GM23338 (cell line): ENCODE data around the gene DAB2. TPM values are rescaled to one million over a fixed set of nuclear protein-coding genes. Genes with fewer than 3 reads are reported as not detected.

Experiments
- ATAC-seq: fragments of 200-7000 bp; cut with Tn5 transposase; 3 replicates; pipeline ENCODE4 v1.9.1; 2020
- DNase-seq: peaks from one replicate; pipeline ENCODE4 v3.0.0-alpha.2; 2015; ENCODE audit warnings: low spot score
- H2AFZ ChIP-seq: fragments of 200-600 bp; sonication (generic); 2 replicates; pipeline ENCODE4 v1.8.0; 2016; ENCODE audit warnings: antibody characterized with exemption, mild to moderate bottlenecking, moderate library complexity
- H3F3A ChIP-seq: fragments of 200-600 bp; sonication (generic); replicated peaks from 2 replicates; pipeline ENCODE4 v1.8.0; 2017; ENCODE audit warnings: antibody characterized with exemption, mixed run types, low read depth
- H3K27ac ChIP-seq: fragments of 200-600 bp; sonication (generic); 2 replicates; pipeline ENCODE4 v1.6.1; 2016; ENCODE audit warnings: low read depth
- H3K27me3 ChIP-seq: fragments of 200-600 bp; sonication (generic); 2 replicates; pipeline ENCODE4 v1.8.0; 2016; ENCODE audit warnings: mild to moderate bottlenecking, mixed run types, moderate library complexity; ENCODE audit not compliant: insufficient read depth
- H3K36me3 ChIP-seq: fragments of 200-600 bp; sonication (generic); 2 replicates; pipeline ENCODE4 v1.8.0; 2016; ENCODE audit warnings: mild to moderate bottlenecking; ENCODE audit not compliant: insufficient read depth
- H3K4me1 ChIP-seq: fragments of 200-600 bp; sonication (generic); 2 replicates; pipeline ENCODE4 v1.8.0; 2016; ENCODE audit warnings: mild to moderate bottlenecking, moderate library complexity; ENCODE audit not compliant: insufficient read depth
- H3K4me2 ChIP-seq: fragments of 200-600 bp; sonication (generic); 2 replicates; pipeline ENCODE4 v1.7.1; 2017; ENCODE audit warnings: mixed run types
- H3K4me3 ChIP-seq: fragments of 200-600 bp; sonication (generic); 2 replicates; pipeline ENCODE4 v1.6.1; 2016; ENCODE audit warnings: mixed run types
- H3K79me2 ChIP-seq: fragments of 200-600 bp; sonication (generic); replicated peaks from 2 replicates; pipeline ENCODE4 v1.8.0; 2017; ENCODE audit warnings: mild to moderate bottlenecking; ENCODE audit not compliant: insufficient read depth
- H3K9me2 ChIP-seq: fragments of 200-600 bp; sonication (generic); 2 replicates; pipeline ENCODE4 v1.8.0; 2017; ENCODE audit not compliant: insufficient read depth
- H4K20me1 ChIP-seq: fragments of 200-600 bp; sonication (generic); replicated peaks from 2 replicates; pipeline ENCODE4 v1.8.0; 2017; ENCODE audit warnings: mild to moderate bottlenecking; ENCODE audit not compliant: insufficient read depth
- H3K27ac Mint-ChIP-seq: 2 replicates; pipeline ENCODE4 v1.8.0; 2020; ENCODE audit warnings: inconsistent platforms, mild to moderate bottlenecking, moderate library complexity, mixed read lengths
- H3K27me3 Mint-ChIP-seq: 3 replicates; pipeline ENCODE4 v1.8.0; 2022; ENCODE audit warnings: low read depth, mild to moderate bottlenecking, moderate library complexity, mixed read lengths, inconsistent platforms; ENCODE audit not compliant: insufficient read depth, poor library complexity
- H3K36me3 Mint-ChIP-seq: 3 replicates; pipeline ENCODE4 v1.8.0; 2021; ENCODE audit warnings: low read depth, mild to moderate bottlenecking, inconsistent platforms, moderate library complexity, mixed read lengths
- H3K4me1 Mint-ChIP-seq: 3 replicates; pipeline ENCODE4 v1.8.0; 2020; ENCODE audit warnings: mild to moderate bottlenecking, inconsistent platforms, mixed read lengths
- H3K4me3 Mint-ChIP-seq: 3 replicates; pipeline ENCODE4 v1.8.0; 2021; ENCODE audit warnings: moderate library complexity, mild to moderate bottlenecking, inconsistent platforms, mixed read lengths
- H3K9me3 Mint-ChIP-seq: 3 replicates; pipeline ENCODE4 v1.8.0; 2020; ENCODE audit warnings: moderate library complexity, mild to moderate bottlenecking, inconsistent platforms, mixed read lengths
- CREB1 ChIP-seq: fragments of 250-450 bp; sonication (Bioruptor Pico); IDR thresholded peaks from 2 replicates; pipeline ENCODE4 v1.5.0; 2020; ENCODE audit warnings: low read depth, mild to moderate bottlenecking, moderate library complexity
- CTCF ChIP-seq, 2 experiments: fragments of 200-600 bp in 1 of 2; sonication (generic) in 1 of 2; conservative IDR thresholded peaks; 2 replicates each; pipeline versions ENCODE4 v1.5.1 to v1.6.1; 2016 to 2017; ENCODE audit warnings: antibody characterized with exemption in 2 of 2, low read depth in 2 of 2, mild to moderate bottlenecking in 2 of 2, moderate library complexity in 1 of 2
- ETS1 ChIP-seq: IDR thresholded peaks from 2 replicates; pipeline ENCODE4 v1.6.1; 2016; ENCODE audit warnings: antibody characterized with exemption
- EZH2 ChIP-seq: fragments of 200-600 bp; sonication (generic); IDR thresholded peaks from one replicate; pipeline ENCODE4 v1.8.0; 2017; ENCODE audit warnings: antibody characterized with exemption, mild to moderate bottlenecking, low read depth; ENCODE audit not compliant: unreplicated experiment
- EZH2phosphoT487 ChIP-seq: fragments of 200-600 bp; sonication (generic); IDR thresholded peaks from one replicate; pipeline ENCODE4 v1.8.1; 2018; ENCODE audit warnings: antibody characterized with exemption; ENCODE audit not compliant: unreplicated experiment
- JUNB ChIP-seq: IDR thresholded peaks from one replicate; pipeline ENCODE4 v1.6.1; 2016; ENCODE audit warnings: antibody characterized with exemption; ENCODE audit not compliant: unreplicated experiment
- NANOG ChIP-seq: IDR thresholded peaks from 2 replicates; pipeline ENCODE4 v1.6.1; 2016; ENCODE audit warnings: antibody characterized with exemption, borderline replicate concordance
- REST ChIP-seq: IDR thresholded peaks from one replicate; pipeline ENCODE4 v1.6.1; 2018; ENCODE audit warnings: antibody characterized with exemption; ENCODE audit not compliant: unreplicated experiment
- STAT1 ChIP-seq: IDR thresholded peaks from one replicate; pipeline ENCODE4 v1.6.1; 2016; ENCODE audit warnings: antibody characterized with exemption; ENCODE audit not compliant: unreplicated experiment
- ZNF114 ChIP-seq: fragments of 250-450 bp; sonication (Bioruptor Pico); IDR thresholded peaks from 2 replicates; pipeline ENCODE4 v1.5.0; 2020; ENCODE audit warnings: mild to moderate bottlenecking, moderate library complexity
- ZNF331 ChIP-seq: fragments of 250-450 bp; sonication (Bioruptor Pico); IDR thresholded peaks from 2 replicates; pipeline ENCODE4 v1.5.0; 2020; ENCODE audit warnings: low read depth, mild to moderate bottlenecking, moderate library complexity
- ZNF462 ChIP-seq: fragments of 250-450 bp; sonication (Bioruptor Pico); IDR thresholded peaks from 2 replicates; pipeline ENCODE4 v1.5.0; 2020; ENCODE audit warnings: mild to moderate bottlenecking, moderate library complexity
- polyA plus RNA-seq: library from polyadenylated mRNA; unstranded; fragments of >200 nt; fragmentation: Nextera tagmentation; extraction: Ambion mirVana; gene quantifications from 2 replicates; pipeline ENCODE4 v1.2.1, GENCODE V29; 2016
- total RNA-seq: library from RNA; depleted of rRNA; stranded (reverse); fragments of >200 nt; shearing (Covaris generic); gene quantifications from 2 replicates; pipeline ENCODE4 v1.2.3, GENCODE V29; 2014

Gene DAB2
- total and polyA plus RNA-seq, 2 experiments from 2014 or later = 6.4 to 8.4 TPM

DNA sequence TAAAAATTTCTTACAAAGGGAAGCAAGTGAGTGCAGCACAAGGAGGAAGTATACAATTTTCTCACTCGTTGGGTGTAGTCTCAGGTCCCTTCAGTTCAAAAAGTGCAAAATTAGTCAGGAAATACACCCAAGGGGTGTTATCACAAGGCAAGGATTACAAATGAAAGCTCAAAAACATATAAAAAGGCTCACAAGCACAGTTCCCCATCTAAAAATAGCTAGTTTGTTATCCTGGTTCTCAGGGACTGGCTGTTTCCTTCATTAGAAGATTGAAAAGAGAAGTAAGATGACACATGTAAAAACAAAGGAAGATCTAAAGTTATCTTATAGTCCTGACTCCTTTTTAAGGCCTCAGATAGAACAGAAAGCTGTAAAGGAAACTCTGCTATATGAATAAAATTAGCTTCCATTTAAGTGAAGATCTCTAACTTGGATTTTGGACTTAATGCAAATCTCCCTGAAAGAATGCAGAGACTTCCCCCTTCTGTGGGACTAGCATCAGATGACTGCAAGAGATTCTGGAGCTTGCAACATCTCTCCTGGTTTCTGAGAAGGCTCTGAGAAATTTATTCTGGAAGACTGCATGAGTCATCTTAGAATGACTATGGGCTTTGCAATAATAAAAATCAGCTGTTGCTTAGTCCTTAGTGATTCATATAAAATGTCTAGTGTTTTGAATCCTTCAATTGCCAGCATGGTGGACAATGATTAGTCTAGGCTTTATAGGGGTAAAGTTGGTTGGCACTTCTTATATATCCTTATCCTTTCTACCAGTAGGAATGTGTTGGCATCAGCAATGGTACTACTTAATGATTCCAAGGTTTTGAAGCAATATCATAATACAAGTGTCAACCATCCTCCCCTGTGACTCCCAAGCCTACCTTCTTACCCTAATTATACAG is 25.4 kb downstream of the DAB2 start (continued):
- peak; percentile 48; the same call in 1 of the 2 replicates for TF ChIP-seq ZNF462 (CRISPR knock-in tag)

DNA sequence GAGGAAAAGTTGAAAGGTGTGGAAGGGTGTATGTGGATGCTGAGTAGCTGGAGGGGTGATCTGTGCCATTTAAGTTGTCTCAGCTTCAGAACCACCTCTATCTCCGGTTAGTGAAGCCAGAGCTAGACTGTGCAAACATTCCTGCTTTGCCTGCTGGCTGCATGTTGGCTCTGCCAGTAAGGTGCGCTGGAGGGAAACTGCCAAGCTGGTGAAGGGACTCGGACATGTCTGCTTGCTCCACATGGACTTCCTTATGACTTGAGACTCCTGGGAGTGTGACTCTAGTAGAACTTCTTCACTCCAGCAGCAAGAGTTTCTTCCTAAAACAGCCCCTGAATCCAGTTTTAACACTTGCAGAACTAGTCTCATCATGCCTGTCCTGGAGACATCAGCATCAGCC is 27.9 kb downstream of the DAB2 start:
- H3K9me2 ChIP-seq = no peaks in the 10 kb centered on the region; the same call in 1 of the 2 replicates
- no peak overlapping the region for H3K27ac ChIP-seq
- H3K36me3 Mint-ChIP-seq = no peaks in the 10 kb centered on the region
- H3K9me3 Mint-ChIP-seq = no peaks in the 10 kb centered on the region
- no peak overlapping the region for H3K4me2 ChIP-seq
- no peaks in the 10 kb centered on the region for H3K36me3 ChIP-seq
- peaks cover 9% of the 10 kb centered on the region; the same call in 1 of the 2 replicates for H3K4me1 ChIP-seq
- no peak overlapping the region for H3K4me3 ChIP-seq
- peaks cover 20% of the 10 kb centered on the region for H3K4me1 Mint-ChIP-seq
- H3K27ac Mint-ChIP-seq = no peak overlapping the region
- H2AFZ ChIP-seq = no peak overlapping the region
- H4K20me1 ChIP-seq = no peaks in the 10 kb centered on the region
- no peaks in the 10 kb centered on the region for H3K79me2 ChIP-seq
- H3K4me3 Mint-ChIP-seq = no peak overlapping the region
- no peaks in the 10 kb centered on the region for H3K27me3 ChIP-seq
- H3F3A ChIP-seq = no peaks in the 10 kb centered on the region
- ATAC-seq (no peak), DNase-seq (no peak)
- no peaks in the 10 kb centered on the region for H3K27me3 Mint-ChIP-seq
- no peak for TF ChIP-seq EZH2
- no peak for TF ChIP-seq ZNF331
- no peak for TF ChIP-seq ETS1
- no peak for TF ChIP-seq ZNF114 (CRISPR knock-in tag)
- no peak for TF ChIP-seq NANOG
- no peak for TF ChIP-seq EZH2phosphoT487
- TF ChIP-seq CREB1 (CRISPR knock-in tag) = no peak
- TF ChIP-seq STAT1 = no peak
- no peak for TF ChIP-seq REST
- no peak for TF ChIP-seq CTCF (conservative IDR thresholded peaks at IDR 0.05; ENCODE audit: low read depth in 2 of 2)
- no peak for TF ChIP-seq JUNB
